Stimulated activated CD4-positive, alpha-beta T cell treated with anti-CD3 and anti-CD28 coated beads, Interleukin-1b, Interleukin-23, amount 100 ng/mL, for 24 hours (primary cell): ENCODE measurements around the gene CDH6.

ENCODE experiments used
- DNase-seq, 4 experiments: peaks; one replicate each; pipeline ENCODE4 v3.0.0-alpha.2; 2020; ENCODE audit warnings: low read depth in 4 of 4, low spot score in 1 of 4

The CDH6 gene

DNA sequence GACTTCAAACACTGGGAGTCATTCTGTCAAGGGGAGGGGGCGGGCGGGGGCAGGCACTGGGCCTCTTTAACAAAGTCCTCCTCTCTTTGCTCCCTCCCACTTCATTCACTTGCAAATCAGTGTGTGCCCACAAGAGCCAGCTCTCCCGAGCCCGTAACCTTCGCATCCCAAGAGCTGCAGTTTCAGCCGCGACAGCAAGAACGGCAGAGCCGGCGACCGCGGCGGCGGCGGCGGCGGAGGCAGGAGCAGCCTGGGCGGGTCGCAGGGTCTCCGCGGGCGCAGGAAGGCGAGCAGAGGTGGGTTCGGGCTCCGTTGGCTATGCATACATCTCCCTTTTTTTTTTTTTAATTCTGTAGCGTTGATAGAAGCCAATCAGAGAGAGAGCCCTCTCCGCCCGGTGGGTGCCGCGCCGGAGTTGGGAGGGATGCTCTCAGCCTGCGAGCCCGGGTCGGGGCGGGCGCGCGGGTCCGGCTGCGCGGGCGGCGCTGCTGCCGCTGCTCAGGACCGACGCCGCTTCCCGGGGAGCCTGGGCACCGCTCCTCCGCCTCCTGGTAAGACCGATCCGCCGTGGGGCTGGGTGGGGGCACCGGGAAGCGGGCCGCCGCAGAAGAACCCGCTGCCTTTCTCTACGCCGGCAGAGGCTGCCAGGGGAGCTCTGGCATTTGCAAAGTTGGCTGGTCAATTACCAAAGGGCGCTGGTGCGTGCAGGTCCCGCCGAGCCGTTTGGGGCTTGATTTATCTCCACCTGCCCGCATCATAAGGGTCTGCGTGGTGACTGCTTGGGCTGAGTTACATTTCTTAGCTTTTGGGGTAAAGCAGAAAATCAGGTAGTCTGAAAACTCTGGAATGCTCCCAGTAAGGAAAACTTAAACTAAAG is at the start of gene CDH6:
Gene CDH6, plus strand, starts transcription at position 96 of the 877 bp plus-strand sequence. CDS start 73,788 bp downstream, outside the sequence.
- no peak for DNase-seq

DNA sequence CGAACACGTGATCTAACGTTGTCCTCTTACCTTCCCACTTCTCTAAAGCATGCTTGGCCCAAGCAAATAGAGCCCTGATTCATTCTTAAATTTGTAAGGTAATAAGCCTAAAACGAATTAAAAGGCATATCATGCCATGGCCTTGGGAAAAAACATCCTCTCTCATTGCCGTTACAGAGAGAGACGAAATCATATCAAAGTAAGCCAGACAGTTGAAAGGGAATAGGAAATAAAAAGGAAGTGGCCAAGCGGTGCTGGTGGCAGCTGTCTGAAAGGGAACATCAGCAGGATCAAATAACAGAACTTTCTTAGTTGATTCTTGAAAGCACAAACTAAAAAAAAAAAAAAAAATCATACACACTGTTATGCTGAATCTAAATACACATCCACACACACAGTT is 49.1 kb upstream of the CDH6 start:
- DNase-seq = no peak

DNA sequence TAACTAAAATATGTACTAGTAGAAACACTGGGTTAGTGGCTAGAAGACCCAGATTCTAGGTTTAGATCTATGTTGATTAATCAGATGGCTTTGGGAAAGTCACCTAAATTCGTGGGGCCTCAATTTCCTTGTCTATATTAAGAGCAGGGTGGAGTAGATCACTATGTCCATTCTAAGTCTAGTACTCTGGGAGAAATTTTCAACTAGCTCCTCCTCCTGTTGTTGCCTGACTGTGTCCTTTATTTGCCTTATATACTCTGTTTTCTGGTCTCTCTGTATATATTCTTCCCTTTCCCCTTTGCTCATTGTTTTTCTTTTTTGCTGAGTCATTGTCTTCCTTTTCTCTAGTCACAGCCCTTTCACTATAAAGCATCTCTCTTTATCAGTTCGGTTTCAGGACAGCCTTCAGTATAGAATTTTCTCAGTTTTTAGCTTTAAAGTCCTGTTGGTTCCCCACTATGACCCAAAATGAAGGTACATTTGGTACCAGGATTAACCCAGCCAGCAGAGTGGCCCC is 44.5 kb upstream of the CDH6 start:
- no peak for DNase-seq

DNA sequence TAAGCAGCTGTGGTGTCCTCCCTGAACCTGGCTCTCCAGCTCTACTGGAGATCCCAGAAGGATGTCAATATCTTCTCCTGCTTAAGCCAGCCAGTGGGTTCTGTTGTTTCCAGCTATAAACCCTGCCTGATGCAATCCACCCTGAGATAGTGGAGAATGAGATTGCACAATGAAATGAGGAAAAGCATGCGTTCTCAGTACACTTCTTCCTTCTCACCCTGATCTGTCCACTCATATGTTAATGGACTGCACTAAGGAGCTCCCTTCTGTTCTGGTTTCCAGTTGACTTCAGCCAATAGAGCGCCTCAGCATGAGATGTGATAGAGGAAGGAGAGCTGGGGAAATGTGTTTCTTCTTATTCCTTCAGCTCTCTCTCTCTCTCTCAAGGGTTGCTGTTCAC is 40.0 kb upstream of the CDH6 start:
- no peak for DNase-seq

DNA sequence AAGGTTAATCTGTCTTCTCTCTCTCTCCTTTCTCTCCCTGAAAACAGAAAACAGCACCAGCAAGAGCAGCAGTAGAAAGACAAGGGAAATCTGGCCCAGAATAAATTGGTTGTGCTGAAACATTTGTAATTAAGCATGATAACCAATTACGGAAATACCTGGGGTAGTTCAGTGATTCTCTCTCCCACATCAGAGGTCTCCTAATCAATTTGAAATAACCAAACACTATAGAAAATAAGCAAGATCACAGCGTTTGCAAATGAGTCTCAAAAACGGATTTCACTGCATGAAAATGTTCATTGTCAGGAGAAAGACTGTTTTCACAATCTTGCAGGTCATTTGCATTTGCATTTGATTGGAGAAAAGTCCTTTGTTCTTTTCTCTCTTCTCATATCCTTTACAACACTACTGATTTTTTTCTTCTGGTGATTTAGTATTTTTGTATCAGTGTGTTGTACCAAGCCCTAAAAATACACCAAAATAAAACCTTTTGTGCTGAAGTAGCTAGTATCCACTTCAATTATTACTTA is 36.8 kb upstream of the CDH6 start:
- no peak for DNase-seq

DNA sequence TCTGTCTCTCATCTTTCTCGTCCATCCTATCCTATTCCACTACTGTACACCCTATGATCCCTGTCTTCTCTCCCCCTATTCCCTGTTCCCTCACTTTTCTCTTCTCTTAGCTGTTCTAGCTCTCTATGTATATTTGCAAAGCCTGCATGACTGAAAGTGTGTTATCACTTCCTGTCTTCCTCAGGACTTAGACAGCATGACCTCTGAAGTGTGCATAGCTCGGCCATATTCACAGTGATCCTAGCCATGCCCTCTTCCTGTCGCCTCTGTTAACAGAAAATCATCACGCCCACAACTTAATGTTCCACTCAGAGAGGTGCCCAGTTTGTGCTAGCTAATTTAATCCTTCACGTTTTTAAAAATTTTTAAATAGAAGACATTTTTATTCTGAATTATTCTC is 35.8 kb upstream of the CDH6 start:
- no peak for DNase-seq

DNA sequence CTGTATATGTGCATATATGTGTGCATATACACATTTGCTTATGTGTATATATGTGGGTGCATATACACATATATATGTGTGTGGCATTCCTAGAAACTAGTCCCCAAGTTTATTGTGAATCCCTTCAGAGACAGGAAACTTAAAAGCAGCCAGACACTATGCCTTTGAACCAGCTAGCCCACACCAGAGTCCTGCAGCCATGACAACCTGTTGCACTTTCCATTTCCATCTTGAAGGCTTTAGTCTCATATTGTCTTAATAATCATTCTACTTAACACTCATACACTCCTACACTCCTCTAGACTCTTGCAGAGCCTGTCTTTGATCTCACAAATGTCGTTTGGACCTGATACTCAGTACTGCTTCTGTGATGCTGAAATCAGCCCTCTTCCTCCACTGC is 34.8 kb upstream of the CDH6 start:
- no peak for DNase-seq

DNA sequence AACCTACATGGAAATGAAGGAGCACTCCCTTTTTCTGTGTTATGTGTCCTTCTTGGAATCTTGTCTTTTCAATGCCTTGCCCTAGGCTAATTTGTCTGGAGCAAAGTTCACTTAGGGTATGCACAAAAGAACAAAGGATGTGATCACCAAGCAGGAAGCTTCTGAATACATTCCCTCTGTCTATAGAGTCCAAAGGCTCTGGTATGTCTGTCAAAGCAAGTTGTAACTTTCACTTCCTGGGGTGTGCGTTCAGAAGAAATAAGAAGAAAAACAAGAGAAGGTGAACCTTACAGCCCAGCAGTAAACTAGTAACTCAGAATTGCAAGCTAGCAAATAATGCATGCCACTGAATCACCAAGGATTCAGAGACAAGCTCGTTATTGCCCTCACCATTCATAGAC is 31.7 kb upstream of the CDH6 start:
- DNase-seq = no peak

DNA sequence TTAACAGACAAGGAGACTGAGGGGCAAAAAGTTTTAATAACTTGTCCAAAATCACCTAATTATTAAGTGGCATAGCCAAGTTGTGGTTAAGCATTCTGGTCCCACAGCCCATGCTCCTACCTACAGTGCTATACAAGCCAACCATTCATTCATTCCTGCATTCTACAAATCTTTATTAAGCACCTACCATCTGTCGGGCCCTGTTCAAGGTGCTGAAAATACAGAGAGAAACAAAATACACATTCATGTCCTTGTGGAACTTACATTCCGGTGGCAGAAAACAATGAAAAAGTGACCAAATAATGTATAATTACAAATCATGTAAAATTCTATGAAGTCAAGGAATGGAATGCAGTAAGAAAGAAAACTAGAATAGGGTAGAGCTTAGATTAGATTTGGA is 27.8 kb upstream of the CDH6 start:
- DNase-seq = no peak

DNA sequence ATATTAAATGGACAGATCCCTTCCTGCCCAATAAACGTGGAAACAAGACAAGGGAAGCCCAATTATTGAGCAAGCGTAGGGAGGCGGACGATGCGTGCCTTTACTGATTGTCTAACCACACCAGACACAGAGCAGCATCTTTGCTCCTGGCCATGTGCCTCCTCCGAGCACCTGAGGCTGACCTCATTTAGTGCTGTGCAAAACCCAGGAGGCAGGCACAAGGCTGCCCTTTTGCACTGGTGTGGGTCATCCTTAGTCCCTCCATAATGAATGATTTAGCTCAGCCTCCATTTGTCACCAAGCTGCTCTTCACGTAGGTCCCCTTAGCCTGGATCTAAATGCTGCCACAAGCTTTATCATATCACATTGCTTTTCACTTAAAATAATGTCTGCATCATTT is 24.1 kb upstream of the CDH6 start:
- DNase-seq = no peak

DNA sequence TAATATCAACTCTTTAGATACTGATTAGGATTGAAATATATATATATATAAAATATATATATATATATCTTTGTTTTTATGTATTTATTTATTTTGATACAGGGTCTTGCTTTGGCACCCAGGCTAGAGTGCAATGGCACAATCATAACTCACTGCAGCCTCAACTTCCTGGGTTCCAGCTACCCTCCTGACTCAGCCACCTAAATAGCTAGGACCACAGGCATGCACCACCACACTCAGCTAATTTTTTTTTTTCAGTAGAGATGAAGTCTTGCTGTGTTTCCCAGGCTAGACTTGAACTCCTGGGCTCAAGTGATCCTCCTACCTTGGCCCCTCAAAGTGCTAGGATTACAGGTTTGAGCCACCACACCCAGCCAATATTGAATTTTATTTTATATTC is 20.6 kb upstream of the CDH6 start:
- DNase-seq = no peak

DNA sequence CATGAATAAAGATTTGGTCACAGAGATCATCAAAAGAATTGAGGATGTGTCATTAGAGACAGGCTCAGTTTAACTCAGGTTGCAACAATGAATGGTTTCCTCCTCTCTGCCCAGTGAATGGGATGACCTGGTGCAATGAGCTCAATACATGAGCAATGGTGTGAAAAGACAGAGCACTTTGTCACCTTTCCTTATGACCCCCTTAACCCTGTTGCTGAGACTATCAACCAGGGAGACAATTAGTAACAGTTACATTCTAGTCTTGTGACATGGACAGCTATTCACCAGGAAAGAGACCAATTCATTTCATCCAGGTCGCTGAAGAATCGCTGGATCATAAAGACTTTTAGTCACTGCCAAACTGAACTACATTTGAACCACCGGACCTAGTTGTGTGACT is 19.9 kb upstream of the CDH6 start:
- DNase-seq = no peak

DNA sequence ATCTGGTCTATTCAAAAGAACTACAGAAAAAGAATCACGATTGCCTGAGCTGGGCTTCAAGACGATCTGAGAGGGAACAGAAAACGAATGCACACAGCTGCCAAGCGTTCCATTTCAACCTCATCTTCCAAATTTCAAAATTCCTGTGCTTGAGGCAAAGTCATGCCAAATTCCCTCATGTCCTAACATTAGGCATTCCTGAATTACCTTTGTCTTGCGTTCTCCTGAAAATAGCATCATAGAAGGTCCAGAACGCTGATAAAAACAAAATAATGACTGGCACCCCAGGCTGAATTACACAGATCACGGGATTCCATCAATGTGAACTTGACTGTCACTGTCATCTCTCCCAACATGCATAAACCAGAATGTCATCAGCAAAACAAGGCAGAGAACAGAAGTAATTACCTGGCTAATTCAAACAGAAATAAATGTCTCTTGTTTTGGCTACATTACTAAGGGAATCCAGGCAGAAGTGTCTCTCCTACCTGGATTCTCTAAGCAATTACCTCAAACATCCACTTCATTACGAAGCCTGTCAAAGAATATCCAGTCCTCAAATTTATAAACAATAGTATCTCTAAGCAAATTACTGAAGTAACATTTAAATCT is 12.0 kb upstream of the CDH6 start:
- no peak for DNase-seq

DNA sequence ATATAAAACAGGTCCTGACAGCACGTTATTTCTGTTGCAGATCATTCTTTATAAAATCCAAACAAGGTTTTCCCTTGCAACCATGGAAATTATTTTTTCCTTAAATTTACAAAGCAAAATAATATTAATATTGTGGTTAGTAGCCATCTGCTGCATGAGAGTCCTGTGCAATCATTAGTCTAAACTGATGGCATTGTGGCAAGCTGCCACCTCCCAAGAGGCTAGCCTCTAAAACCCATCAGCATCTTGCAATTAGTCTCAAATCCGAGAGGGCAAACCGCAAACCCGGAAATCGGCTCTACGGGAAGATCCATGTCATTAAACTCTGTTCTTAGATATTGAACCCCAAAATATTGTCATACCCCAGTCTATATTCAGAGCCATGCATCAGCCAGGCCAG is 11.3 kb upstream of the CDH6 start:
- DNase-seq = no peak

DNA sequence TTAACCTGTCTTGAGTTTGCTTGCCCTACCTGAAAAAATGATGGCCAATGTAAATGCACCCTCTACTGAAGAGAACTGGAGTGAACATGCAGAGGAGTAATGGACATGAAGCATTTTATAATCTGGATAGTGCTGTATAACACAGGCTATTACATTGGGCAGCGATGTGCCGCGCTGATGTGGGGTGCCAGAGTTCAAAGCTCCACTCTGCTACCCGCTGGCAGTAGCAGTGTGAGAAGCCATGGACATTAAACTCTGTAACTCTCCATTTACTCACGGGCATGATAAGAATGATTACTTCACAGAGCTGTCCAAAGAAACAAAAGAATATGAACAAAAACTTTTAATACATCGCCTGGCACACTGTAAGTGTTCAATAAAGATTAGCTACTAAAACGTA is 7.5 kb upstream of the CDH6 start:
- DNase-seq = no peak

DNA sequence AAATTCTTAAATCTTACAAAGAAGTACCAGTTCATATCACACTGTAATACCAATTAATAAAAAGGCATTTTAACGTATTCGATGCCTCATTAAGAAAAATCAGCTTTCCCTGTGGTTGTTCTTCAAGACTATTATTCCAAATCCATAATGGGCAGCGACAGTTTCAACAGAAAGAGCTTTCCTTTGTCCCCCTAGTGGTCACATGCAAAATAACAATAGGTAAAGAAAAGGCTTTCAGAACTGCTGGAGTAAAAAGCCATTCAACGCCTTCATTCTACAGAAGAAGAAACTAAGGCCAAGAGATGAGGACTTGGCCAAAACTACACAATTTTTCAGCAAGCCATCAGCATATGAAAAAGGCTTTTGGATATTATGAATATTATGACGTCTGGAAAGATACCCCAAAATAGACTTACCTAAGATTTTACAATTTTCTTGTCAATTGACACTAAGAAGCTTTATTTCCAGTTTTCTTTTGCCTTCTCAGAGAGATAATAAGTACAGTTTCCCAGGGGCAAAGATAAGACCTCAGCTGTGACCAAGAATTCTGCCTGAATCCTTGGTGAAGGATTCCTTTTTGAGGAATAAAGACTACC is 6.7 kb upstream of the CDH6 start:
- DNase-seq = no peak

DNA sequence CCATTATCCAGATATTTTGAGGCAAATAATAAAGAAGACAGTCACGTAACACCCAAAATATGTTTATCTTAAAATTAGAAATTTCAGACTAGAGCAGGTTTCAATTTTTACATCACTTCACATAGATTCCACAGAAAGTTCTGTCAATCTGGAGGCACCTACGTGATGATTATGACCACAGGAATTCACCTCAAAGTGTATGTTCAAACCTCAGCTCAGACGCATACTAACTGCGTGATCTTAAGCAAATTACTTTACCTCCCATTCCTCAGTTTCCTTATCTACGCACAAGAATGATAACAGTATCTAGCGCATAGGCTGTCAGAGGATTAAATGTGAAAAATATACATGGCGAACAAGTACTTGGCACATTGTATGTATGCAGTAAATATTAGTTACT is 5.9 kb upstream of the CDH6 start:
- DNase-seq = no peak

DNA sequence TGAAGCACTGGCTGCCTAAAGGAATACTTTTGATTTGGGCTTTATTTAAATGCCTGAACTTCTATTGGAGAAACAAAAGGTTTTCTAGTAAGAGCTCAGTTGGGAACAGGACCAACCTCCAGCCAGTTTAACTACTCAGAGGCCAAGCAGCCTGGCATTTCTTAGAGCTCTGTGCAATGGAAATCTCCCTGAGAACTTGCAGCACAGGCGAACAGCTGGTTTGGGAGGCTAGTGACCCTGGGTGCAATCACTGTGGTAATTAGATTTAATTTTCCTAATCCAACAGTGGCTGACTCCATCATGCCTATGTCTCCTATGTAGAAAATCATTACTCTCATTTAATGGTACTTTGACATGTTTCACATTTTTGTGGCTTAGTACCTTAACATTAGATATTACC is 1.0 kb upstream of the CDH6 start:
- DNase-seq = no peak

DNA sequence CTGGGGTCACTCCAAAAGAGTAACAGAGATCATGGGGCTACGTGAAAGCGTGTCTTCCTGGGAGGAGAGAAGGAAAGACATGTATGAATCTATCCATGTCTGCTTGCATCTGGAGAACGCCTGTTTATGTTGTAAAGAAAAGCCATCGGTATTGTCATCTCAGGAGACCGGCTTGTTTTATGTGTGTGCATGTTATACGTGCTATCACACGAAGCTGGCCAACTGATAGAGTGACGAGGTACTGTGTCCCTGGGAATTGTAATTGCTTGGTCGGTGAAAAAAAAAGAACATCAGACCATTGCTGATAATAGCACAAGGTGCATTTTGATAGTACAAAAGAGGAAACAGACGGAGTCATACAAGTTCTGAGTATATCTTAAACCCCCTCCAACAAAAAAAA is 370 bp upstream of the CDH6 start:
- DNase-seq = no peak

DNA sequence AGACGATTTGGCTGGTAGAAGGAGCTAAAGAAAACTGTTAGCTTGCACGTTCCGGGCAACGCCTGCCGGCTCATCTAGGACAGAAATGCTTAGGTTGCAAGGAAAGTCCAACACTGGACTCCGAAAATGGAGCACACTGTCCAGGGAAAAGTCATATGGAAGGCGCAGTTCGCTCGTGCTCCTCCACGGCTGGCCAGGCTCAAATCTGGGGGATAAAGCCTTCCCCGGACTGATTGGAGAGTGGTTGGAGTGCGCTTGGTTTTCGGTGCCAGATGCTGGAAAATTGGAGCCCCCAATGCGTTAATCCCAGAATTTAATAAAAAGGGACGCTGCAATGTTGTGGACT is 955 bp downstream of the CDH6 start:
- DNase-seq = no peak

DNA sequence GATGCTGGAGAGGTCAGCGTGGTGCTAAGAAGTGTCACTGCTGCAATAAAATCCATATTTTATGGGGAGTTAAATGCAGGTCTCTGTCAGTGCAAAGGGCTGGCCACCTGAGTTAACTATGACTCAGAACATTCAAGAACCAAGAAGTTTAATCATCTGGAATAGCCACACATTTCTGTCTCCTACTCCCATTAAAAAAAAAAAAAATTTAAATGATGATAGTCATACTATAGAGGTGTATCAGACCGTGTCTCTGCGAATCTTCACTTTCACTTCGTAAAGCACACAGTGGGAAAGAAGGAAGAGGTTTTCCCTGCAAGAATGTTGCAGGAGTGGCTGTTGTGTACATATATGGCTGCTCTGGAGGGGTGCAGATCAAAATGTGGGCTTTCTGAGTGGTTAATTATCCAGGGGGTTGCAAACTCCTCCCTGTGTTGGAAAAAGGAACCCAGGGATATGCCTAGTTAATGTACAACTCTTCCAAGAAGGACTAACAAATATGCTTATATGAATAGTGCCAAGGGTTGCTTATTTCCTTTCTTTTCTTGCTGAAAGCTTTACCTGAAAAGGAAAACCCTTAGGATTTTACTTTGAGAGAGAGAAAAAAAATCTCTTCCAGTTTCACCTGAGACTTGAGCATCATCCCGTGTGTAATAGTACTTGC is 1.5 kb downstream of the CDH6 start:
- no peak for DNase-seq

DNA sequence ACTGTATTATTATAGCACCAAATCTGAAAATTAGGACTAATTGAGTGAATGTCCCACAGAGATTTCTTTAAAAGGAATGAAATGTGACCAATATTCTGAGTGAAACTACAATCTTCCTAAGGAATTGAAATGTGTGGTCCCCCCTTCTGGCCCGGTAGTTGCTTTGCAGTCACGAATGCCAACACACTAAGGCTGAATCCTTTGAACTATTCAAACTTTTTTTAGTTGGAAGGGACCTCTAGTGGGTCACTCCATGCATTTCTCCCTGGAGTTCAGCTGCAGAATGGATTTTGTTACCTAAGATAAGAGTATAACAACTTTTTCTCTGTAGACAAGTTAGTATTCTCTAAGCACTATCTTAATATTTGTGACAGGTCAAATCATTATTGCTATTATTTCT is 2.8 kb downstream of the CDH6 start:
- DNase-seq = no peak
